GM18951 (cell line): Measurements from ENCODE around the gene MYCBPAP.

ENCODE experiments used
- POLR2A ChIP-seq: IDR thresholded peaks from 4 replicates; pipeline ENCODE4 v1.6.1; 2011; ENCODE audit warnings: mild to moderate bottlenecking; ENCODE audit not compliant: insufficient read length, insufficient read depth; ENCODE audit errors: extremely low read depth
- in situ Hi-C: fragments of 300-500 bp; cut with MboI; formaldehyde crosslinking; loops from one replicate; pipeline ENCODE4 v1.12.0; 2022; ENCODE audit warnings: low sequenced_read_pairs, mixed read lengths, inconsistent platforms; ENCODE audit not compliant: unreplicated experiment

MYCBPAP gene

GRCh38 chr17:50487213-50488096 is 20.8 kb upstream of the MYCBPAP start:
- TF ChIP-seq POLR2A, result no peak
- in situ Hi-C loops, result no loop called here

DNA sequence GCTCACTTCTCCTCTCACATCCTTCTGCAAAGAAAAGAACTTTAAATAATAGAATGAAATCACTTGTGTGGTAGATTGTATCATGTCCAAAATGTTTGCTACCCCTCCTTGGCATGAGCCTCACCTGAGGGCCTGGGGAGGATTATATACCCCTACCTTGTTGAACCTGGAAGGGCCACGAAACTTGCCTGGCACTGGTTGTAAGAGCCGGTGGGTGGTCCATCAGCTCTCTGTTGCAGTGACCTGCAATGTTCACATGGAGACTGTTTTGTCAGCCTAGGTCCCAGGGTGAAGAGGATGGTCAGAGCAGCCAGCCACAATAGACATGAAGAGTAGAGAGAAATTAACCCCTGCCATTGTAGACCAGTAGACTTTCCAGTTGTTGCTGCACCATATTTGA is 19.4 kb upstream of the MYCBPAP start:
- TF ChIP-seq POLR2A, result no peak
- in situ Hi-C loops, result no loop called here

GRCh38 chr17:50491505-50491904 is 16.7 kb upstream of the MYCBPAP start:
- no peak for TF ChIP-seq POLR2A
- in situ Hi-C loops, result no loop called here

DNA sequence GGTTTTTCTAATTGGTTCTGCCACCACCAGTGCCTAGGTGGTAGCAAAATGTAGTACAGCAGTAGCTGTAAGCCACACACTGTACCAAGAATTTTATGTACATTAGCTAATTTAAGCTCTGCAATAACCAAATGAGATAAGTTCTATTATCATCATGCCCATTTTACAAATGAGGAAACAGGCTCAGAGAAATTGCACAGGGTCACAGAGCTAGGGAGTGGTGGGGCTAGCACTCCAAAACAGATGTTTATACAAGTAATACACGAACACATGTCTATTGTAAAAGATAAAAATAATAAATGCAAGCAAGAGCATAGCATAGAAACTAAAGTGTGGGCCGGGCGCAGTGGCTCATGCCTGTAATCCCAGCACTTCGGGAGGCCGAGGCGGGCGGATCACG is 16.0 kb upstream of the MYCBPAP start:
- in situ Hi-C loops, result no loop called here
- no peak for TF ChIP-seq POLR2A

- in situ Hi-C loops, result no loop called here
- no peak for TF ChIP-seq POLR2A
Observed at GRCh38 chr17:50493744-50494143, 14.5 kb upstream of the MYCBPAP start.

GRCh38 chr17:50495217-50495823 is 12.9 kb upstream of the MYCBPAP start:
- no peak for TF ChIP-seq POLR2A
- in situ Hi-C loops, result no loop called here

DNA sequence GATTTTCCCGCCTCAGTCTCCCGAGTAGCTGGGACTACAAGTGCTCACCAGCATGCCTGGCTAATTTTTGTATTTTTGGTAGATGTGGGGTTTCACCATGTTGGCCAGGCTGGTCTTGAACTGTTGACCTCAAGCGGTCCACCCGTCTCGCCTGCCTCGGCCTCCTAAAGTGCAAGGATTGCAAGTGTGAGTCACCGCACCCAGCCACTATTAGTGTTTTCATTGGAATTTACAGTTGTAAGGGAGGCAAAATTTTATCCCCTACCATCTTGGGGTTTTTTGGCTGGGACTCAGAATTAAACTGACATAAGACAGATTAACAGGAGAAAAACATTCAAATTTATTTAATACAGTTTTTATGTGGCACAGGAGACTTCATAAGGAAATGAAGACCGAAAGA is 12.3 kb upstream of the MYCBPAP start:
- no peak for TF ChIP-seq POLR2A
- in situ Hi-C loops, result no loop called here

- no peak for TF ChIP-seq POLR2A
- in situ Hi-C loops, result no loop called here
Observed at GRCh38 chr17:50498021-50498874, 10.0 kb upstream of the MYCBPAP start.

- TF ChIP-seq POLR2A, result no peak
- in situ Hi-C loops, result no loop called here
Observed at GRCh38 chr17:50499270-50499669, 9.0 kb upstream of the MYCBPAP start.

DNA sequence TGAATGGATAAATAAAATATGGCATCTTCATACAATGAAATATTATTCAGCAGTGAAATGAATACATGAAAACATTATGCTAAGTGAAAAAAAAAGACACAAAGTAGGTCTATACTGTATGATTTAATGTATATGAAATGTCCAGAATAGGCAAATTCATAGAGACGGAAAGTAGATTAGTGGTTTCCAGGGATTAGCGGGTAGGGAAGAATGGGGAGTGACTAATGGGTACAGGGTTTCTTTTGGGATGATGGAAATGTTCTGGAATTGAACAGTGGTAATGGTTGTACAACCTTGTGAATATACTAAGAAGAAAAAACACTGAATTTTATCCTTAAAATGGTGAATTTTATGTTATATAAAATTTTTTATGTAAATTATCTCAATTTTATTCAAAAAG is 8.5 kb upstream of the MYCBPAP start:
- TF ChIP-seq POLR2A, result no peak
- in situ Hi-C loops, result no loop called here

DNA sequence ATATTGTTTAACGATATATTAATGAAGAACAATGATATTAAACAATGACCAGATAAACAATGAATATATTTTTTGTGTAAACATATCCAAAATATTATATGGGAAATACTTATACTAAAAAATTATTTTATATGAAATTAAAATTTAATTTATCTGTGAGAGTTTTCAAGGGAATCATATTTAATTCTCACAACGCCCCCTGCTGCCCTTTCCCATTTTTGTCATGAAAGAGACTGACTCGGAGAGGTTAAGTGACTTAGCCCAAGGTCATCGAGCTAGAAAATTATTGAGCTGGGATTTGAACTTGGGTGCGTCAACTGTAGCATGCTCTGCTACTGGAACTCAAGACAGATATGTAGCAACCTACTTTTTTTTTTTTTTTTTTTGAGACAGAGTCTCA is 7.2 kb upstream of the MYCBPAP start:
- in situ Hi-C loops, result no loop called here
- no peak for TF ChIP-seq POLR2A

GRCh38 chr17:50502301-50502990 is 5.8 kb upstream of the MYCBPAP start:
- no peak for TF ChIP-seq POLR2A
- in situ Hi-C loops, result no loop called here
